ENCODE data around the gene HS3ST5.

- TF ChIP-seq CTCF (IDR thresholded peaks at IDR 0.05): no peak
- TF ChIP-seq POLR2A (IDR thresholded peaks at IDR 0.05): no peak
- no peak for TF ChIP-seq EP300 (IDR thresholded peaks at IDR 0.05)
Measured at GRCh38 chr6:114142258-114142657, 200.6 kb downstream of the HS3ST5 start.

All from suprapubic skin (tissue), 3 donors.